ENCODE results near the gene IER5L.

DNA sequence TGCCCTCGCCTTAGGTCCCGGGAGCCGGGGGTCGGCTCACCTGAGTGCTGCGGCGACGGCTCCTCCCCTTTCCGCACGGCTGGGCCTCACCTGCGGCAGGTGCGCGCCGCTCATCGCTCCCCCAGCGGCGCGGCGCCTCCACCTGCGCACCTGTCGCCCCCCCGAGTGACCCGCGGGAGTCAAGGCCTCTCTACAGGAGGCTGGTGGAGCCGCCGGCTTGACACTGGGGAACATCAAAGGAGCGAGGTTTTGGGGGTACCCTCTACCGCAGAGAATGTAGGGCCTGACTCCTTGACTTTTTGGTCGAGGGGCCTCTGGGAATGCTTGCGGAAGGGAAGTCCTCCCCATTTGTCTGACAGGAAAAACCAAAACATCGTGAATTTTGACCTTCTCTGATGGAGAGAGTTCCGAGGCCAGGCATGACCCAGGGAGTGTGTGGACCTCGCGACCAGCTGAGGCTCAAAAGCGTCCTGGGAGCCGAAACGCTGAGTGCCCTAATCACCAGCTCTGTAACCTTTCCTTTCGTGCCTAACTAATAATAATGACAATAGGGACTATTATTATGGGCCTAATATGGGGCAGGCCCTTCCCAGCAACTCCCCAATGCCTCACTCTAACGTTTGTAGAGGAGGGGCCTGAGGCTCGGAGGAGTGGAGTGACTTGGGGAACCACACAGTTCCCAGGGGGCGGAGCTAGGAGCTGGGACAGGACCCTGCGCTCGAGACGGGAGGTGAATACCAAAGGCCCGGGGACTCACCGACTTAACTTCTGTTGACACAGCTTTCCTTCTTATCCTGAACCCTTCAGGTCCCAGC is 714 bp upstream of the IER5L start:
- TF ChIP-seq BCL6B (tag by site-specific recombination; IDR thresholded peaks at IDR 0.05), result no peak
- TF ChIP-seq ZNF747 (tag by site-specific recombination; IDR thresholded peaks at IDR 0.05), result no peak
- no peak for TF ChIP-seq CTCF (tag by site-specific recombination; IDR thresholded peaks at IDR 0.05)
- no peak for TF ChIP-seq BCL11A (tag by site-specific recombination; IDR thresholded peaks at IDR 0.05; ENCODE audit: low read depth)
- TF ChIP-seq GFI1B (tag by site-specific recombination; IDR thresholded peaks at IDR 0.05), result no peak
- no peak for TF ChIP-seq ZNF776 (tag by site-specific recombination; IDR thresholded peaks at IDR 0.05; ENCODE audit: borderline replicate concordance)
- TF ChIP-seq TCF7L2 (IDR thresholded peaks at IDR 0.05; ENCODE audit: borderline replicate concordance, low read depth, low read length), result peak; percentile 7; the same call in 1 of the 2 replicates
- TF ChIP-seq ZNF302 (tag by site-specific recombination; IDR thresholded peaks at IDR 0.05; ENCODE audit: low read depth), result no peak
